T-helper 17 cell (primary cell): ENCODE measurements around the gene DMWD. TPM values are rescaled to one million over a fixed set of nuclear protein-coding genes. Genes with fewer than 3 reads are reported as not detected.

Experiments
- ATAC-seq: fragments of 150-1000 bp; cut with Tn5 transposase; 2 replicates; pipeline ENCODE4 v1.10.0; 2021; ENCODE audit warnings: mild to moderate bottlenecking, moderate library complexity
- DNase-seq, 3 donors: peaks; one replicate each; pipeline versions ENCODE4 v3.0.0 to v3.0.0-alpha.2; 2020 to 2021
- H3K9me3 ChIP-seq: one replicate; pipeline ENCODE4 v1.7.0; 2013; ENCODE audit warnings: low read length, mild to moderate bottlenecking; ENCODE audit not compliant: control insufficient read depth, poor library complexity, severe bottlenecking
- H3K27ac Mint-ChIP-seq: one replicate; pipeline ENCODE4 v1.8.0; 2022; ENCODE audit warnings: mild to moderate bottlenecking, moderate library complexity, mixed read lengths
- H3K27me3 Mint-ChIP-seq: one replicate; pipeline ENCODE4 v1.8.0; 2022; ENCODE audit warnings: mixed read lengths
- H3K36me3 Mint-ChIP-seq: one replicate; pipeline ENCODE4 v1.8.0; 2022; ENCODE audit warnings: low read depth, mixed read lengths
- H3K4me1 Mint-ChIP-seq: one replicate; pipeline ENCODE4 v1.8.0; 2022; ENCODE audit warnings: mild to moderate bottlenecking, mixed read lengths
- H3K4me3 Mint-ChIP-seq: one replicate; pipeline ENCODE4 v1.8.0; 2022; ENCODE audit warnings: mild to moderate bottlenecking, moderate library complexity, mixed read lengths
- total RNA-seq, 4 donors: library from RNA in 2 of 4; stranded (reverse) in 2 of 4; gene quantifications; one replicate each; pipeline ENCODE4 v1.2.3 and lab custom pipeline; 2022 to 2026

The DMWD gene
- total RNA-seq, 2 donors from 2014 or later = 28.3 to 49.1 TPM

GRCh38 chr19:45778010-45778661 is 14.5 kb downstream of the DMWD start:
- DNase-seq (no peak), ATAC-seq (no peak)
- Mint-ChIP-seq H3K27ac (no peak overlapping the region), H3K27me3 (peaks cover 23% of the 10 kb centered on the region), H3K4me1 (peaks cover 17% of the 10 kb centered on the region), H3K36me3 (peaks cover 4% of the 10 kb centered on the region), H3K4me3 (peak overlapping the region; percentile 60)
- H3K9me3 ChIP-seq = no peaks in the 10 kb centered on the region

- no peaks in the 10 kb centered on the region for H3K9me3 ChIP-seq
- no peak for DNase-seq
- Mint-ChIP-seq H3K27me3 (peaks cover 23% of the 10 kb centered on the region), H3K36me3 (peaks cover 4% of the 10 kb centered on the region), H3K4me1 (peaks cover 17% of the 10 kb centered on the region), H3K4me3 (no peak overlapping the region), H3K27ac (no peak overlapping the region)
- no peak for ATAC-seq
These were observed 15.2 kb downstream of the DMWD start for GRCh38 chr19:45777395-45777961.

- Mint-ChIP-seq H3K27me3 (peaks cover 14% of the 10 kb centered on the region), H3K4me1 (peaks cover 18% of the 10 kb centered on the region), H3K4me3 (no peak overlapping the region), H3K36me3 (peaks cover 2% of the 10 kb centered on the region), H3K27ac (no peak overlapping the region)
- DNase-seq (no peak), ATAC-seq (no peak)
- no peaks in the 10 kb centered on the region for H3K9me3 ChIP-seq
These were observed 17.9 kb downstream of the DMWD start for GRCh38 chr19:45774765-45775164.

- Mint-ChIP-seq H3K4me1 (peaks cover 17% of the 10 kb centered on the region), H3K27ac (no peak overlapping the region), H3K4me3 (no peak overlapping the region), H3K27me3 (no peaks in the 10 kb centered on the region), H3K36me3 (no peaks in the 10 kb centered on the region)
- DNase-seq (no peak), ATAC-seq (no peak)
- H3K9me3 ChIP-seq = no peaks in the 10 kb centered on the region
These were observed 19.3 kb downstream of the DMWD start for GRCh38 chr19:45773384-45773783.

GRCh38 chr19:45772912-45773311 is 19.7 kb downstream of the DMWD start:
- H3K27ac Mint-ChIP-seq = no peak overlapping the region

GRCh38 chr19:45772130-45772840 is 20.4 kb downstream of the DMWD start:
- Mint-ChIP-seq H3K27me3 (no peaks in the 10 kb centered on the region), H3K36me3 (no peaks in the 10 kb centered on the region), H3K4me1 (peaks cover 17% of the 10 kb centered on the region), H3K27ac (no peak overlapping the region), H3K4me3 (no peak overlapping the region)
- DNase-seq (no peak), ATAC-seq (no peak)
- H3K9me3 ChIP-seq = no peaks in the 10 kb centered on the region

More at GRCh38 chr19:45772912-45773311, 19.7 kb downstream of the DMWD start:
- Mint-ChIP-seq H3K36me3 (no peaks in the 10 kb centered on the region), H3K4me3 (no peak overlapping the region), H3K27me3 (no peaks in the 10 kb centered on the region), H3K4me1 (peaks cover 17% of the 10 kb centered on the region)
- no peak for DNase-seq
- no peak for ATAC-seq
- no peaks in the 10 kb centered on the region for H3K9me3 ChIP-seq

- H3K27me3 Mint-ChIP-seq = no peaks in the 10 kb centered on the region
- H3K4me1 Mint-ChIP-seq = peaks cover 17% of the 10 kb centered on the region
- ATAC-seq (no peak), DNase-seq (no peak)
- no peaks in the 10 kb centered on the region for H3K36me3 Mint-ChIP-seq
- no peak overlapping the region for H3K27ac Mint-ChIP-seq
- H3K9me3 ChIP-seq = no peaks in the 10 kb centered on the region
- peak overlapping the region; percentile 58 for H3K4me3 Mint-ChIP-seq
These were observed 21.2 kb downstream of the DMWD start for GRCh38 chr19:45771311-45771933.

GRCh38 chr19:45770192-45771101 is 22.2 kb downstream of the DMWD start:
- Mint-ChIP-seq H3K27ac (no peak overlapping the region), H3K27me3 (no peaks in the 10 kb centered on the region)
- ATAC-seq = peak; percentile 78

GRCh38 chr19:45769821-45770191 is 22.8 kb downstream of the DMWD start:
- peak; percentile 38 to 54 (median 45) for DNase-seq
- Mint-ChIP-seq H3K36me3 (no peaks in the 10 kb centered on the region), H3K27me3 (peaks cover 3% of the 10 kb centered on the region), H3K27ac (peak overlapping the region; percentile 82), H3K4me3 (peak overlapping the region; percentile 90), H3K4me1 (peaks cover 20% of the 10 kb centered on the region)
- no peaks in the 10 kb centered on the region for H3K9me3 ChIP-seq
- peak; percentile 59 for ATAC-seq

More at GRCh38 chr19:45770192-45771101, 22.2 kb downstream of the DMWD start:
- peak overlapping the region; percentile 90 for H3K4me3 Mint-ChIP-seq
- H3K4me1 Mint-ChIP-seq = peaks cover 20% of the 10 kb centered on the region
- no peaks in the 10 kb centered on the region for H3K36me3 Mint-ChIP-seq
- H3K9me3 ChIP-seq = no peaks in the 10 kb centered on the region
- DNase-seq = peak; percentile 86 to 93 (median 92)

GRCh38 chr19:45768984-45769782 is 23.5 kb downstream of the DMWD start, which contains the start of gene SIX5:
TSS of gene SIX5 (minus strand) at chr19:45769252. CDS start at chr19:45768844, 408 bp downstream.
- peak; percentile 74 for ATAC-seq
- peaks cover 6% of the 10 kb centered on the region for H3K27me3 Mint-ChIP-seq

GRCh38 chr19:45768655-45768983 is 24.0 kb downstream of the DMWD start:
- peak in 2 of 3 donors; percentile 38 to 44 for DNase-seq
- no peaks in the 10 kb centered on the region for H3K9me3 ChIP-seq

More at GRCh38 chr19:45768984-45769782, 23.5 kb downstream of the DMWD start, which contains the start of gene SIX5:
- Mint-ChIP-seq H3K4me1 (peaks cover 20% of the 10 kb centered on the region), H3K36me3 (no peaks in the 10 kb centered on the region), H3K4me3 (peak within 1 kb of the TSS; percentile 90), H3K27ac (peak within 1 kb of the TSS; percentile 82)
- peak; percentile 90 to 94 (median 92) for DNase-seq
- H3K9me3 ChIP-seq = no peaks in the 10 kb centered on the region

More at GRCh38 chr19:45768655-45768983, 24.0 kb downstream of the DMWD start:
- H3K36me3 Mint-ChIP-seq = no peaks in the 10 kb centered on the region
- peaks cover 6% of the 10 kb centered on the region for H3K27me3 Mint-ChIP-seq
- H3K27ac Mint-ChIP-seq = no peak overlapping the region
- no peak for ATAC-seq
- H3K4me3 Mint-ChIP-seq = peak overlapping the region; percentile 90
- H3K4me1 Mint-ChIP-seq = peaks cover 20% of the 10 kb centered on the region
